GM12878 (cell line): ENCODE data around the gene MAPK1. TPM values are rescaled to one million over a fixed set of nuclear protein-coding genes. Genes with fewer than 3 reads are reported as not detected.

Experiments
- HDAC6 ChIP-seq: fragments of 200-600 bp; sonication (generic); IDR thresholded peaks from one replicate; pipeline ENCODE4 v1.8.0; 2017; ENCODE audit warnings: antibody characterized with exemption; ENCODE audit not compliant: unreplicated experiment
- RELA ChIP-seq: fragments of 450-650 bp; IDR thresholded peaks from 2 replicates; pipeline ENCODE4 v1.8.0; 2014; ENCODE audit warnings: borderline replicate concordance; ENCODE audit not compliant: partially characterized antibody
- STAT3 ChIP-seq: IDR thresholded peaks from 2 replicates; pipeline ENCODE4 v1.6.1; 2011; ENCODE audit warnings: low read depth, low read length, improper control_type of control experiment
- YY1 ChIP-seq: IDR thresholded peaks from 2 replicates; pipeline ENCODE4 v1.6.1; 2011; ENCODE audit warnings: low read depth, mild to moderate bottlenecking, low read length
- polyA plus RNA-seq, 11 experiments: library from polyadenylated mRNA; depleted of rRNA in 4 of 11; unstranded in 6 of 11; stranded (reverse) in 5 of 11; fragments of >200 nt; fragmentation: Nextera tagmentation in 4 of 11; fragmentation: Illumina TruSeq in 1 of 11; extraction: Ambion mirVana in 4 of 11; extraction: Trizol in 1 of 11; gene quantifications; 1 replicate in 1 of 11; 2 replicates in 10 of 11; pipeline versions ENCODE4 v1.2.1 to v1.2.3, GENCODE V29; 2011 to 2016; ENCODE audit warnings: inconsistent platforms in 2 of 11, missing spikeins in 2 of 11, low read depth in 1 of 11
- total RNA-seq, 4 experiments: library from RNA; depleted of rRNA in 3 of 4; stranded (reverse); fragments of >200 nt in 3 of 4; fragmentation: Illumina TruSeq in 1 of 4; extraction: Trizol in 1 of 4; gene quantifications; 2 replicates each; pipeline versions ENCODE4 v1.2.1 to v1.2.3, GENCODE V29; 2013 to 2021
- TF ChIP-seq, protein P1 (sequence below): IDR thresholded peaks from 2 replicates; pipeline ENCODE4 v1.6.1; 2012; ENCODE audit warnings: improper control_type of control experiment, low read depth, low read length; ENCODE audit not compliant: insufficient replicate concordance
- TF ChIP-seq, protein P2 (sequence below): fragments of 450-650 bp; IDR thresholded peaks from 2 replicates; pipeline ENCODE4 v1.6.1; 2018; ENCODE audit warnings: borderline replicate concordance, mild to moderate bottlenecking; ENCODE audit not compliant: partially characterized antibody
- TF ChIP-seq, protein P3 (sequence below): IDR thresholded peaks from 2 replicates; pipeline ENCODE4 v1.6.1; 2011; ENCODE audit warnings: mild to moderate bottlenecking, low read depth, low read length, moderate library complexity; ENCODE audit not compliant: insufficient replicate concordance
- TF ChIP-seq, protein P4 (sequence below): fragments of 450-650 bp; IDR thresholded peaks from 2 replicates; pipeline ENCODE4 v1.6.1; 2017; ENCODE audit warnings: antibody characterized with exemption, mild to moderate bottlenecking, moderate library complexity
- TF ChIP-seq, protein P5 (sequence below): fragments of 450-650 bp; IDR thresholded peaks from 2 replicates; pipeline ENCODE4 v1.6.1; 2017; ENCODE audit warnings: mild to moderate bottlenecking, low read depth, inconsistent platforms; ENCODE audit not compliant: poor library complexity, severe bottlenecking

Gene MAPK1
- total and polyA plus RNA-seq, 10 of the 15 experiments (the other 5 are each of a cell fraction or from before 2014, with no cell fraction given), result 7.0 to 123 (median 58.4) TPM

DNA sequence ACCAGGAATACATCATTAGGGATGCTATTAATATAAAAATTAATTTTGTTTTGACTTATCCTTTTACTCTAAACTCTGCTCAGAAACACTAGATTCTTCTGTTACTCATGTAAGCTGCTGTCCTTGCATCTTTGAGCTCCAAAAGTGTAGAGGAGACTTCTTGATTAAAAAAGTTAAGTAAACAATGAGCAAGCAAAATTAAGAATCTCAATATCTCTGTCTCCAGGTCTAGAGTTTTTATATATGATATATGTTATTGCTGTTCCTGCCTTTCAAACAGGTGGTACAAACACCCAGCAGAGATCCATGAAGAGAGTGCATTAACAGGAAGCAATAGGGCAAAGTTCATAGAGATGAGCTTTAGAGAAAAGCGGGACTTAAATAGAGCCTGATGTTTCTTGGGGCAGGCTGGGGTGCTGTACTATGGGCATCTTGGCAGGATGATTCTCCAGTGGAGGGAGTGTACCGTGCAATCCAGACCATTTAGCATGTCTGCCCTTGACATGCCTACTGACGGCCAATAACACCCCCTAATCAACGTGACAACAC, 6.9 kb downstream of the MAPK1 start (continued):
- TF ChIP-seq, protein P1, sequence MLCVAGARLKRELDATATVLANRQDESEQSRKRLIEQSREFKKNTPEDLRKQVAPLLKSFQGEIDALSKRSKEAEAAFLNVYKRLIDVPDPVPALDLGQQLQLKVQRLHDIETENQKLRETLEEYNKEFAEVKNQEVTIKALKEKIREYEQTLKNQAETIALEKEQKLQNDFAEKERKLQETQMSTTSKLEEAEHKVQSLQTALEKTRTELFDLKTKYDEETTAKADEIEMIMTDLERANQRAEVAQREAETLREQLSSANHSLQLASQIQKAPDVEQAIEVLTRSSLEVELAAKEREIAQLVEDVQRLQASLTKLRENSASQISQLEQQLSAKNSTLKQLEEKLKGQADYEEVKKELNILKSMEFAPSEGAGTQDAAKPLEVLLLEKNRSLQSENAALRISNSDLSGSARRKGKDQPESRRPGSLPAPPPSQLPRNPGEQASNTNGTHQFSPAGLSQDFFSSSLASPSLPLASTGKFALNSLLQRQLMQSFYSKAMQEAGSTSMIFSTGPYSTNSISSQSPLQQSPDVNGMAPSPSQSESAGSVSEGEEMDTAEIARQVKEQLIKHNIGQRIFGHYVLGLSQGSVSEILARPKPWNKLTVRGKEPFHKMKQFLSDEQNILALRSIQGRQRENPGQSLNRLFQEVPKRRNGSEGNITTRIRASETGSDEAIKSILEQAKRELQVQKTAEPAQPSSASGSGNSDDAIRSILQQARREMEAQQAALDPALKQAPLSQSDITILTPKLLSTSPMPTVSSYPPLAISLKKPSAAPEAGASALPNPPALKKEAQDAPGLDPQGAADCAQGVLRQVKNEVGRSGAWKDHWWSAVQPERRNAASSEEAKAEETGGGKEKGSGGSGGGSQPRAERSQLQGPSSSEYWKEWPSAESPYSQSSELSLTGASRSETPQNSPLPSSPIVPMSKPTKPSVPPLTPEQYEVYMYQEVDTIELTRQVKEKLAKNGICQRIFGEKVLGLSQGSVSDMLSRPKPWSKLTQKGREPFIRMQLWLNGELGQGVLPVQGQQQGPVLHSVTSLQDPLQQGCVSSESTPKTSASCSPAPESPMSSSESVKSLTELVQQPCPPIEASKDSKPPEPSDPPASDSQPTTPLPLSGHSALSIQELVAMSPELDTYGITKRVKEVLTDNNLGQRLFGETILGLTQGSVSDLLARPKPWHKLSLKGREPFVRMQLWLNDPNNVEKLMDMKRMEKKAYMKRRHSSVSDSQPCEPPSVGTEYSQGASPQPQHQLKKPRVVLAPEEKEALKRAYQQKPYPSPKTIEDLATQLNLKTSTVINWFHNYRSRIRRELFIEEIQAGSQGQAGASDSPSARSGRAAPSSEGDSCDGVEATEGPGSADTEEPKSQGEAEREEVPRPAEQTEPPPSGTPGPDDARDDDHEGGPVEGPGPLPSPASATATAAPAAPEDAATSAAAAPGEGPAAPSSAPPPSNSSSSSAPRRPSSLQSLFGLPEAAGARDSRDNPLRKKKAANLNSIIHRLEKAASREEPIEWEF, result no peak
- no peak for TF ChIP-seq RELA
- TF ChIP-seq, protein P2, sequence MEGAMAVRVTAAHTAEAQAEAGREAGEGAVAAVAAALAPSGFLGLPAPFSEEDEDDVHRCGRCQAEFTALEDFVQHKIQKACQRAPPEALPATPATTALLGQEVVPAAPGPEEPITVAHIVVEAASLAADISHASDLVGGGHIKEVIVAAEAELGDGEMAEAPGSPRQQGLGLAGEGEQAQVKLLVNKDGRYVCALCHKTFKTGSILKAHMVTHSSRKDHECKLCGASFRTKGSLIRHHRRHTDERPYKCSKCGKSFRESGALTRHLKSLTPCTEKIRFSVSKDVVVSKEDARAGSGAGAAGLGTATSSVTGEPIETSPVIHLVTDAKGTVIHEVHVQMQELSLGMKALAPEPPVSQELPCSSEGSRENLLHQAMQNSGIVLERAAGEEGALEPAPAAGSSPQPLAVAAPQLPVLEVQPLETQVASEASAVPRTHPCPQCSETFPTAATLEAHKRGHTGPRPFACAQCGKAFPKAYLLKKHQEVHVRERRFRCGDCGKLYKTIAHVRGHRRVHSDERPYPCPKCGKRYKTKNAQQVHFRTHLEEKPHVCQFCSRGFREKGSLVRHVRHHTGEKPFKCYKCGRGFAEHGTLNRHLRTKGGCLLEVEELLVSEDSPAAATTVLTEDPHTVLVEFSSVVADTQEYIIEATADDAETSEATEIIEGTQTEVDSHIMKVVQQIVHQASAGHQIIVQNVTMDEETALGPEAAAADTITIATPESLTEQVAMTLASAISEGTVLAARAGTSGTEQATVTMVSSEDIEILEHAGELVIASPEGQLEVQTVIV, result no peak
- TF ChIP-seq, protein P3, sequence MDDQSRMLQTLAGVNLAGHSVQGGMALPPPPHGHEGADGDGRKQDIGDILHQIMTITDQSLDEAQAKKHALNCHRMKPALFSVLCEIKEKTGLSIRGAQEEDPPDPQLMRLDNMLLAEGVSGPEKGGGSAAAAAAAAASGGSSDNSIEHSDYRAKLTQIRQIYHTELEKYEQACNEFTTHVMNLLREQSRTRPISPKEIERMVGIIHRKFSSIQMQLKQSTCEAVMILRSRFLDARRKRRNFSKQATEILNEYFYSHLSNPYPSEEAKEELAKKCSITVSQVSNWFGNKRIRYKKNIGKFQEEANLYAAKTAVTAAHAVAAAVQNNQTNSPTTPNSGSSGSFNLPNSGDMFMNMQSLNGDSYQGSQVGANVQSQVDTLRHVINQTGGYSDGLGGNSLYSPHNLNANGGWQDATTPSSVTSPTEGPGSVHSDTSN, result no peak
- no peak for TF ChIP-seq HDAC6
- no peak for TF ChIP-seq STAT3
- TF ChIP-seq, protein P4, sequence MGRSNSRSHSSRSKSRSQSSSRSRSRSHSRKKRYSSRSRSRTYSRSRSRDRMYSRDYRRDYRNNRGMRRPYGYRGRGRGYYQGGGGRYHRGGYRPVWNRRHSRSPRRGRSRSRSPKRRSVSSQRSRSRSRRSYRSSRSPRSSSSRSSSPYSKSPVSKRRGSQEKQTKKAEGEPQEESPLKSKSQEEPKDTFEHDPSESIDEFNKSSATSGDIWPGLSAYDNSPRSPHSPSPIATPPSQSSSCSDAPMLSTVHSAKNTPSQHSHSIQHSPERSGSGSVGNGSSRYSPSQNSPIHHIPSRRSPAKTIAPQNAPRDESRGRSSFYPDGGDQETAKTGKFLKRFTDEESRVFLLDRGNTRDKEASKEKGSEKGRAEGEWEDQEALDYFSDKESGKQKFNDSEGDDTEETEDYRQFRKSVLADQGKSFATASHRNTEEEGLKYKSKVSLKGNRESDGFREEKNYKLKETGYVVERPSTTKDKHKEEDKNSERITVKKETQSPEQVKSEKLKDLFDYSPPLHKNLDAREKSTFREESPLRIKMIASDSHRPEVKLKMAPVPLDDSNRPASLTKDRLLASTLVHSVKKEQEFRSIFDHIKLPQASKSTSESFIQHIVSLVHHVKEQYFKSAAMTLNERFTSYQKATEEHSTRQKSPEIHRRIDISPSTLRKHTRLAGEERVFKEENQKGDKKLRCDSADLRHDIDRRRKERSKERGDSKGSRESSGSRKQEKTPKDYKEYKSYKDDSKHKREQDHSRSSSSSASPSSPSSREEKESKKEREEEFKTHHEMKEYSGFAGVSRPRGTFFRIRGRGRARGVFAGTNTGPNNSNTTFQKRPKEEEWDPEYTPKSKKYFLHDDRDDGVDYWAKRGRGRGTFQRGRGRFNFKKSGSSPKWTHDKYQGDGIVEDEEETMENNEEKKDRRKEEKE, result no peak
- TF ChIP-seq, protein P5, sequence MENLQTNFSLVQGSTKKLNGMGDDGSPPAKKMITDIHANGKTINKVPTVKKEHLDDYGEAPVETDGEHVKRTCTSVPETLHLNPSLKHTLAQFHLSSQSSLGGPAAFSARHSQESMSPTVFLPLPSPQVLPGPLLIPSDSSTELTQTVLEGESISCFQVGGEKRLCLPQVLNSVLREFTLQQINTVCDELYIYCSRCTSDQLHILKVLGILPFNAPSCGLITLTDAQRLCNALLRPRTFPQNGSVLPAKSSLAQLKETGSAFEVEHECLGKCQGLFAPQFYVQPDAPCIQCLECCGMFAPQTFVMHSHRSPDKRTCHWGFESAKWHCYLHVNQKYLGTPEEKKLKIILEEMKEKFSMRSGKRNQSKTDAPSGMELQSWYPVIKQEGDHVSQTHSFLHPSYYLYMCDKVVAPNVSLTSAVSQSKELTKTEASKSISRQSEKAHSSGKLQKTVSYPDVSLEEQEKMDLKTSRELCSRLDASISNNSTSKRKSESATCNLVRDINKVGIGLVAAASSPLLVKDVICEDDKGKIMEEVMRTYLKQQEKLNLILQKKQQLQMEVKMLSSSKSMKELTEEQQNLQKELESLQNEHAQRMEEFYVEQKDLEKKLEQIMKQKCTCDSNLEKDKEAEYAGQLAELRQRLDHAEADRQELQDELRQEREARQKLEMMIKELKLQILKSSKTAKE, result no peak
- TF ChIP-seq YY1, result no peak
